Heart left ventricle (tissue), 13 donors: Measurements from ENCODE around the gene KANK4.

ENCODE experiments used
- CTCF ChIP-seq, 12 donors: fragments of 200-600 bp; sonication (generic) in 4 of 12; IDR thresholded peaks; one replicate each; pipeline versions ENCODE4 v1.5.0 to v1.8.0; 2018 to 2022; ENCODE audit warnings: antibody characterized with exemption in 12 of 12, mild to moderate bottlenecking in 5 of 12
- POLR2A ChIP-seq, 2 donors: fragments of 450-650 bp; IDR thresholded peaks; one replicate each; pipeline ENCODE4 v1.6.1; 2017; ENCODE audit warnings: antibody characterized with exemption in 2 of 2, mild to moderate bottlenecking in 2 of 2, moderate library complexity in 2 of 2
- donor health status: ischemic (EF 13 %, LVEDD 7.1; RV severe dilation, severe dysfunction).
- donor health status: DM: no; HTN: yes; CAD: no.
- donor health status: DM: no; HTN: no; CAD: no.
- donor health status: ischemic (EF 25% LVEDD 6.9; RV normal size, moderate dysfunction).
- donor health status: ischemic (EF 25% LVEDD 5.7; RV mildly dilated, moderate dysfunction).
- donor health status: ischemic (EF 35%, LVEDD 5.7; RV mildly dilated, moderate dysfunction).
- donor health status: nonischemic (EF 11% LVEDD 7.7; RV severe dilation, severe dysfunction).
- donor health status: DM: yes; HTN: yes; CAD: no.
- donor health status: PGD.
- donor health status: ischemic (EF 29% LVEDD 5.4; RV normal size, mild dysfunction).
- donor health status: nonischemic (EF 23%, LVEDD 6.1; RV moderate dilation, normal function).

GRCh38 chr1:62346886-62347285 lies 27.7 kb upstream of the KANK4 start:
- TF ChIP-seq CTCF (IDR thresholded peaks at IDR 0.05) (no peak), POLR2A (IDR thresholded peaks at IDR 0.05) (no peak)
